GM18505 (cell line): Measurements from ENCODE around the gene BPIFB4.

Experiments used
- ATAC-seq: cut with Tn5 transposase; IDR thresholded peaks from one replicate; pipeline ENCODE4 v1.9.1; 2021; ENCODE audit not compliant: unreplicated experiment
- POLR2A ChIP-seq: IDR thresholded peaks from 4 replicates; pipeline ENCODE4 v1.6.1; 2011; ENCODE audit warnings: borderline replicate concordance; ENCODE audit not compliant: insufficient read depth, insufficient read length; ENCODE audit errors: extremely low read depth

Gene BPIFB4

GRCh38 chr20:33046412-33046811 is 33.0 kb upstream of the BPIFB4 start:
- TF ChIP-seq POLR2A, result no peak
- no peak for ATAC-seq

DNA sequence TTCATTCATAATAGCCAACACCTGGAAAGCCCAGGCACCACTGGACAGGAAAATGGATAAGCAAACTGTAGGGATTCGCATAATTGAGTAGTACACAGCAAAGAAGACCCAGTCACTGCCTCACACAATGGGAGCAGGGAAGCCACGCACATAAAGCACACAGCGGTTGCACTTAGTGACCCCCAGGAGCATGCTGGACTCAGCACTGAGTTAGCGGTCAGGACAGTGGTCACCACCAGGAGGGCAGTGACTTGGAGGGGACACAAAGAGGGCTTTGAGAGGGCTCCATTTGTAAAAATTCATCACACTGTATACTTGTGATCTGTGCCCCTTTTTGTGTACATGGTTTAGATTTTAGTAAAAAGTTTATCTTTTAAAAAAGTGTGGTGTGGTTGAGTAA is 28.1 kb upstream of the BPIFB4 start:
- no peak for TF ChIP-seq POLR2A

DNA sequence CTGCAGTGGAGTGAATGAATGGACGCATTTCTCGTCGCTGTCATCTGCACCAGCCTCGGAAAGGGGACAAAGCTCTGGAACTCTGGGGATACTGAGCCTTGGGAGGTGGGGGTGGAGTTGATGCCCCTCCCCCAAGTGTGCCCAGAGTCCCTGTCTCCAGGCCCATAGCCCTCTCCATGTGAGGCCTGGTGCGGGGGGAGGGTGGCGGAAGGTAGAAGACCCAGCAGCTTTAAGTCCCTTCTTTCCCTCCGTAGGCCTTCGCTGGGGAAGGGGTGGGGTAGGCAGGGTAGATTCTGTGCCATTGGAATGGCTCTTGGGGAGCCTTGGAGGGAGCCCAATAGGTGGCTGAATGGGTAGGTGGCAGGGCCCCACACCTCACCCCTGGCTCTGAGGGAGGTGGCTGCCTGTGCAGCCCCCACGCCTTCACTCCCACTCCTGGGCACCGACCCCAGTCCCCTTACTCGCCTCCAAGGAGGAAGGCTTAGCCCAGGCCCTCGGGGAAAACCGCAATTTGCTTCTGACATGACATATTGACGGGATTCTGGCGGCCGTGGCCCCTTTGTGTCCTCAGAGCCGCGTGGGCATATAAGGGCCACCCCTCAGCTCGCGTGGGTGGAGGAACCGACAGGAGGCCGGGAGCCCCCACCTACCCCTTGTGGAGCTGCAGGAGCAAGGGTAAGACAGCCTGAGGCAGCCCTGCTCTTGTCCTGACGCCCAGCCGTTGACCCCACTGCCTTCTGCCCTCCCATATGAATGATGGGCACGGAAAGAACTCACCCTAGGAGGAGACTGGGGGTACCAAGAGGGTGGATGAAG is 25.9 kb upstream of the BPIFB4 start, which contains the start of gene BPIFB3:
BPIFB3 (plus strand) TSS at position 613 of the 816 bp plus-strand sequence. CDS start 1,533 bp downstream, outside the sequence.
- TF ChIP-seq POLR2A, result no peak

More for the DNA sequence above, 28.1 kb upstream of the BPIFB4 start:
- no peak for ATAC-seq

DNA sequence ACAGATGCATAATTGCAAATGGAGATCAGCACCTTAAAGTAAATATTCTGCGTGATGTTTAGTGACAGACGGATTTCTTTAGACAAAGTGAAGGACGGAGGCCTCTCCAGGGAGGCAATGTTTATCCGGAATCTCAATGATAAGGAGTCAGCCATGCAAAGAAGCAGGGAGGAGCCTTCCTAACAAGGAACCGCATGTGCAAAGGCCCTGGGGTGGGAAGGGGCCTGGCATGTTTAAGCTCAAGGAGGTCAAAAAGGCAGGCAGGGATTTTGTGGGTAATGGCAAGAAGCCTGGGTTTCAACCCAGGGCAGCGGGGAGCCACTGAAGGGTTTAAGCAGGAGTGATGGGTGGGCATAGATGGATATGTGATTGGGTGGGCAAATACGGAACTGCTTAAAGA is 25.1 kb upstream of the BPIFB4 start:
- no peak for ATAC-seq
- no peak for TF ChIP-seq POLR2A

More for the DNA sequence above, 25.9 kb upstream of the BPIFB4 start, which contains the start of gene BPIFB3:
- no peak for ATAC-seq

GRCh38 chr20:33054791-33055190 is 24.7 kb upstream of the BPIFB4 start:
- no peak for TF ChIP-seq POLR2A
- ATAC-seq, result no peak

GRCh38 chr20:33059136-33059535 is 20.3 kb upstream of the BPIFB4 start:
- TF ChIP-seq POLR2A, result no peak
- no peak for ATAC-seq

GRCh38 chr20:33059741-33060390 is 19.6 kb upstream of the BPIFB4 start:
- ATAC-seq, result no peak
- no peak for TF ChIP-seq POLR2A

DNA sequence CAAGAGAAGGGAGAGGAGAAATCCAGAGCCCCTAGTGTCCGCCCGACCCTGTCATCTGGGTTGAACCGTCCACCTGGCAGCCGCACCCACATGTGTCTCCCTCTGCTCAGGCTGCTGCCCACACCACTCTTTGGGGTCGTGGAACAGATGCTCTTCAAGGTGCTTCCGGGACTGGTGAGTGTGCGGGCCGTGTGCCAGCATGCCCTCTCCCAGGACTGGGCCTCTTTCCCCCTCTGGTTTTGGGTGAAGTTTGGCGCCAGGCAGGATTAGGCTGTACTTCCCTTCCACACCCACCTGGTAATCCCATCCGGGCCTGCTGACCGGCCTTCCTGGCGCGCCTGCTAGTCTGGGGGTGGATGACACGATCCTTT is 17.8 kb upstream of the BPIFB4 start:
- no peak for TF ChIP-seq POLR2A

GRCh38 chr20:33062105-33062824 is 17.2 kb upstream of the BPIFB4 start:
- no peak for ATAC-seq
- TF ChIP-seq POLR2A, result no peak

More for the DNA sequence above, 17.8 kb upstream of the BPIFB4 start:
- no peak for ATAC-seq

DNA sequence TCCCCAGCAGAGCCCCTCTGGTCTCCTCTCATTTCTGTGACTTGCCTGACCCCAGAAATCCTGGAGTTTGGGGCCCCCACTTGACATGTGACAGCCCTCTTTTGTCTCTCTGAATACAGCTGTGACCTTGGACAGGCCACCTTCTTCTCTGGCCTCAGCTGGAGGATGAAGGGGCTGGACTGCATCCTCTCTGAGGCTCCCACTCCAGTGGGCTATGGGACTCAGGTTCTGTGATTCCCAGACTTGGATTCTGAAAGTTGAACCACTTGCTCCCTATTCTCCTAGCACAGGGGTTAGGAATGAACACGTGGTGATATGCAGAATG is 16.7 kb upstream of the BPIFB4 start:
- no peak for ATAC-seq
- TF ChIP-seq POLR2A, result no peak

DNA sequence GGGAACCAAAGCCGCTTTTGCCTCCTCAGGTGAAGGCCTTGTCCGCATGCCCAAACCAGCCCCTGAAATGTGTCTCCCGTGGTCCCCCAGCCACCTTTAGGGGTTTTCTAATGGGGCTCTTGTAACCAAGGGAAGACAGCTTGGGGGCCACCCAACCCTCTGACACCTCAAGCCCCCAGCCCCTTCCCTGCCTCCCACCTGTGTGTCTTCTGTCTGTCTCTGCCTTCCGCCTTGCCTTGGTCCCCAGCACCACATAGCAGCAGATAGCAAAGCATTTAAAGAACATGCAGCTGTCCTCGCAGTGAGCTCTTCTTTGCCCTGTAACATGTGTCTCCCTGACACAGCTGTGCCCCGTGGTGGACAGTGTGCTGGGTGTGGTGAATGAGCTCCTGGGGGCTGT is 16.2 kb upstream of the BPIFB4 start:
- no peak for ATAC-seq
- TF ChIP-seq POLR2A, result no peak

DNA sequence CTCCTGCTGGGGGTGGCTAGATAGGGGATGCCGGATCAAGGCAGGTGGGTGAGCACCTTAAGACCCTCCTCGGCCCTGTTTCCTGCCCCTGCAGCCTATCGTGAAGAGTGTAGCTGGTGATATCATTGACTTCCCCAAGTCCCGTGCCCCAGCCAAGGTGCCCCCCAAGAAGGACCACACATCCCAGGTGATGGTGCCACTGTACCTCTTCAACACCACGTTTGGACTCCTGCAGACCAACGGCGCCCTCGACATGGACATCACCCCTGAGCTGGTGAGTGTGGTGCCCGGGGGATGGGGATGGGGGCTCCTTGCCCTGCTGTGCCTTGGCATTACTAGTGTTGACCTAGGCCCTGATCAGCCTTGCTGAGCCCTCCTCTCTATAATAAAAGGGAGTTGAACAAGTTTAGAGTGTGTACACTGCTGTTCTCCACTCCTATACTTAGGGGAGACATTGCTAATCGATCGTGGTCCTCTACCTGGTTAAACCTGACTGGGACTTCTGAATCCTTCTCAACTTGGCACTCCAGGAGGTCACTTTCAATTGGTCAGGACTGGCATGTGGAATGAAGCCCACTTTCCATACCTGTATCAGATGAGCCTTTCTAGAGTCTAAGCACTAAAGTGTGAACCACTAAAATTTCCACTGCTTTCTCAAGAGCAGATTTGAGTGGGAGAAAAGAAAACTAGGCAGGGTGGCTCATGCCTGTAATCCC is 14.7 kb upstream of the BPIFB4 start:
- no peak for TF ChIP-seq POLR2A
- ATAC-seq, result no peak

GRCh38 chr20:33065785-33066184 is 13.7 kb upstream of the BPIFB4 start:
- no peak for ATAC-seq
- no peak for TF ChIP-seq POLR2A
